ENCODE results near the gene SLC25A4.
"Not testable (repeated sequence)": the region's sequence is repeated elsewhere in the genome, so short reads cannot be mapped to it uniquely, and the experiment has no call there.

Gene SLC25A4

GRCh38 chr4:185101354-185101890, 41.6 kb upstream of the SLC25A4 start:
- no peak for DNase-seq (ENCODE audit: extremely low read depth, low read depth)
- no peak for TF ChIP-seq CTCF (IDR thresholded peaks at IDR 0.05; ENCODE audit: low read depth, low read length)

DNA sequence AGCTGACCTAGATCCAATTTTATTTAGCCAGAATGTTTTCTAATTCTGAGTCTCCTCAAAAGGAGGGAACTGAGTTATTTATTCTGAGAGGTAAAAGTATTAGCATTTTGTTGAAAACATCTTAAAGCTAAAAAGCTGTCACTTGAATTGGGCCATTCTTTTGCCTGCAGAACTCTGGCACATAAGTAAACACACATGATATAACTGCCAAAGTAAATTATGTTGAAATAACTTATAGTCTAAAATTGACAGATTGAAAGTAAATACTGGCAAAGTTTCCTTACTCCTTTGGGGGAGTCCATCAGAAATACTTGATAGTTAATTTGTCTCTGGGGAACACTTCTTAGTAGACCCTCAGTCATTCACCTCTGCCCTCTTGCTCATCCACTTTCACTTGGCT, 38.3 kb upstream of the SLC25A4 start:
- no peak for TF ChIP-seq CTCF (IDR thresholded peaks at IDR 0.05; ENCODE audit: low read depth, low read length)
- no peak for DNase-seq (ENCODE audit: extremely low read depth, low read depth)

GRCh38 chr4:185106353-185106752, 36.7 kb upstream of the SLC25A4 start:
- TF ChIP-seq CTCF (IDR thresholded peaks at IDR 0.05; ENCODE audit: low read depth, low read length): no peak

GRCh38 chr4:185107574-185107973, 35.5 kb upstream of the SLC25A4 start:
- DNase-seq (ENCODE audit: extremely low read depth, low read depth): not testable (repeated sequence)

More at GRCh38 chr4:185106353-185106752, 36.7 kb upstream of the SLC25A4 start:
- no peak for DNase-seq (ENCODE audit: extremely low read depth, low read depth)

DNA sequence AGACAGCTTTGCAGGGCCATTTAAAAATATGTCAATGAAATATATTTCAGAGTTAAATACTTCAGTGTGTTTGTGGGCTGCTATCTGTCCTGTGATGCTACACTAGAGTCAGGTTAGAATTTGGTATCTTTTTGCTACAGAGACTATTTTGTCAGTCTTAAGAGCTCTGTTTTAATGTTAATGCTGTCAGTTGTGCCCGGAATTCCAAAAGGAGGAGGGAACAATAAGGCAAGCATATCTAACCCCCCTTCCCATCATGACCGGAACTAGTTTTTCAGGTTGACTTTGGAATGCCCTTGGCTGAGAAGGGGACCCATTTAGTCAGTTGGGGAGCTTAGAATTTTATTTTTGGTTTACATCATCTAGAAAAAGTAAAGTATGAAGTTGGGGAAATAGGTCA, 34.9 kb upstream of the SLC25A4 start:
- no peak for TF ChIP-seq CTCF (IDR thresholded peaks at IDR 0.05; ENCODE audit: low read depth, low read length)
- no peak for DNase-seq (ENCODE audit: extremely low read depth, low read depth)

DNA sequence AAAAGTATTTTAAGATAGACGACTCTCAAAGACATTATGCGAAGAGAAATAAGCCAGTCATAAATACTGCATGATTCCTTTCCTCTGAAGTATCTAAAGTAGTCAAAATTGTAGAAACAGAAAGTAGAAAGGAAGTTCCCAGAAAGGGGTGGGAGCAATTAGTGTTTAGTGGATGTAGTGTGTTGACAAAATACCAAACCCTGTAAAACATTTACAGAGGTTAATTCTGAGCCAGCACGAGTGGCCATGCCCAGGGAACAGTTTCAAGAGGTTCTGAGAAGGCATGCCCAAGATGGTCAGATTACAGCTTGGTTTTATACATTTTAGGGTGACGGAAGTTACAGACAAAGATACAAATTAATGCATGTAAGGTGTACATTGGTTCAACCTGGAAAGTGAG, 34.4 kb upstream of the SLC25A4 start:
- no peak for TF ChIP-seq CTCF (IDR thresholded peaks at IDR 0.05; ENCODE audit: low read depth, low read length)
- DNase-seq (ENCODE audit: extremely low read depth, low read depth): no peak

GRCh38 chr4:185109736-185110135, 33.3 kb upstream of the SLC25A4 start:
- DNase-seq (ENCODE audit: extremely low read depth, low read depth): no peak
- TF ChIP-seq CTCF (IDR thresholded peaks at IDR 0.05; ENCODE audit: low read depth, low read length): no peak

DNA sequence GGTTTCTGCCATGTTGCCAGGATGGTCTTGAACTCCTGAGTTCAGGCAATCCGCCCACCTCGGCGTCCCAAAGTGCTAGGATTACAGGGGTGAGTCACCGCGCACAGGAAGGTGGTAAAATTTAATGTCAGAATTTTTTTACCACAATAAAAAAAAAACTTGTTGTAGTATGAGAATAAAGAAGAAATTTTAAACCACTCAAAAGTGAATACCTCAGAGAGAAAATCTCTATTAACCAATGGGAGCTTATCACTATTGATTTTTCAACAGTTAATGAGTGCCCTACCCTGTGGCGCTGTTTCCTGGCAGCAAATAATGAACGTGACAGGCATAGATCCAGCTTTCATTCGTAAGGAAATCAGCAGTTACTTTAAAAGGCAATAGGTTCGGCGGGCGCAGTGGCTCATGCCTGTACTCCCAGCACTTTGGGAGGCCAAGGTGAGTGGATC, 32.7 kb upstream of the SLC25A4 start:
- TF ChIP-seq CTCF (IDR thresholded peaks at IDR 0.05; ENCODE audit: low read depth, low read length): no peak
- no peak for DNase-seq (ENCODE audit: extremely low read depth, low read depth)

Measured in AG09319 (cell line).